GM19463 (cell line): ENCODE results near the gene LINS1.

Source experiments
- ATAC-seq: cut with Tn5 transposase; IDR thresholded peaks from one replicate; pipeline ENCODE4 v1.9.1; 2021; ENCODE audit warnings: mild to moderate bottlenecking, moderate library complexity; ENCODE audit not compliant: unreplicated experiment

LINS1 gene

GRCh38 chr15:100602064-100602822, at the start of gene LINS1, which contains the start of gene ASB7:
Gene LINS1, minus strand, starts transcription at chr15:100602184. Its CDS starts 21,342 bp downstream, at chr15:100580842.
Gene ASB7, plus strand, starts transcription at chr15:100602589. Its CDS starts 9,628 bp downstream, at chr15:100612217.
- ATAC-seq: peak; percentile 84

DNA sequence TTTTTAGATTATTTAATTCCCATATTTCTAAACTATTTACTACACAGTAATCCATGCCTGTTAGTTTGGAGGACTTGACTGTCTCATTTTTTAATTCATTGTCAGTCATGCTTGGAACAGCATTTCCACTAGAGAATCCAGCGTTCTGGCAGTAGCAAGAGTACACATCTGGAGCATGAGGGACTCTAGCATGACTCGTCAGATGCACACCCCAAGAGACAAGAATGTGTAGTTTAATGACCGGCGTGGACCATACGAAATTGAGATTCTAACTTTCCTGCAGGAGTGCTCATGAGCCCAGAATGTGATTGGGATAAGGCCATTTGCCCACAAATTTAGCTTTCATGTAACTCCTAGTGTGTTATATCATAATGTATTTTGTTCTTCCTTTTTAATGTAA, 49.3 kb upstream of the LINS1 start:
- no peak for ATAC-seq

GRCh38 chr15:100650685-100651084, 48.7 kb upstream of the LINS1 start:
- ATAC-seq: no peak

- ATAC-seq: no peak
Measured at GRCh38 chr15:100648951-100649350, 47.0 kb upstream of the LINS1 start.

GRCh38 chr15:100645671-100646070, 43.7 kb upstream of the LINS1 start:
- no peak for ATAC-seq

- ATAC-seq: no peak
Measured at GRCh38 chr15:100642950-100643338, 41.0 kb upstream of the LINS1 start.

GRCh38 chr15:100642213-100642949, 40.4 kb upstream of the LINS1 start:
- ATAC-seq: no peak

DNA sequence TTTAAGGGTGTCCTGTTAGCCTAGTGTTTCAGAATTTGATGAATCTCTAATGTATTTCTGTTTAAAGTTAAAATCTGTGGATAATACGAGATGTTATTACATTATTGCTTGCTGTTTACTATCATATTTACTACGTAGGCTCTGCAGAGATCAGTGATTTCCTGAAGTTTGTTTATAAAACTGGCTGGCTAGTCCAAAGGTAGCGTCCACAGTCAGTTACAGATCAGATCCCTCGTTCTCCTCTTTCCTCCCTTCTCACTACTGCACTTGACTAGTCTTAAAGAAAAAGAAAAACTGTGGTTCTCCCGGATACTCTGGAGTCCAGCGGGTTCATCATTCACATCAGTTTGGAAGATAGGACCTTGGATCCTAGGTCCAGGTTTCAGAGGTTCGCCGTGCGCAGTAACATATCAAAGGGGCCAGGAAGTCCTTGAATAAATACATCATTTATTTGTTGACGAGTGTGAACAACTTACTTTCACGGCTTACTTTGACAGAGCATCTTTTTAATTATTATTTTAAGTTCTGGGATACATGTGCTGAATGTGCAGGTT, 36.3 kb upstream of the LINS1 start:
- ATAC-seq: no peak

DNA sequence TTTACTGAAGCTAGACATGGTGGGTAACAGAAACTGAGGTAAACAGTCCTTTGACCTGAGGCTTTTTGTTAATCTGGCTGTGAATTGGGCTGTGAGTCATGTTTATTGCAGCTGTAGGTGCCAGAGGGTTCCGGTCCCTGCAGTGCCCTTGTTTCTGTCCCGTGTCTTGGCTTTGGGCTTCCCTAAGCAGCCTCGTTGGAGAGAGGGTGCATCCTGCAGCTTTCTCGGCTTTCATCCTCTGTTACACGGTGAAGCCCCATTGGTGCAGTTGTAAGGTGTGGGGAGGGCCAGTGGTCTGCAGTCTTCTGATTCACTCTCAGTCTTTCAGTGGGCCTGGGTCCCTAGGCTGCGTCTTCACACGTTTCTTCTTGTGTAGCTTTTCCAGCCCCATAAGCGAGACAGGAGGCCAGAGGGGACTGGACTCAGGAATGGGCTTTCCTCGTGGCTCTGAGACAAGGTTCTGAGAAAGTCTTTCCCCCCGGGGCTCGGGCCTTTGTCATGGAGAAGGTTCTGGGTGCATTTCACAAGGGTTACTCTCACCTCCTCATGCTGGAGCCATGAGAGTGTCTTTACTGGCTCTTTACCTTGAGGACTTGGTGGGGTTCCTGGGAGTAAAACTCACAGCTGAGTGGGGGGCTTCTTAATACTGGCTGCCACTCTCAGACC, 33.6 kb upstream of the LINS1 start:
- no peak for ATAC-seq

DNA sequence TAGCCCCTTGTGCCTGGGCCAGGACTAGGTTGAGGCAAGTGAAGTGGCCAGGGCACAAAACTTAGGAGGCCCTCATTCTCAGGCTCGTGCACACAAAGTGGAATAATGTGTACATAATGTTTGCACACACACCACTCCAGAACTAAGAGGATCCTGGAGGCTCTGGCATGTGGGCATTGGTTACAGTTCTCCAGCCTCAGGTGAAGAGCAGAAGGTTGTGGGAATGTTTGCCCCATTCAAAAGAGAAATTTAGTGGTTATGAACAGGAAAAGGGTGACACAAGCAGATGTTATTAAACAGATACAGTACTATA, 31.7 kb upstream of the LINS1 start:
- no peak for ATAC-seq

DNA sequence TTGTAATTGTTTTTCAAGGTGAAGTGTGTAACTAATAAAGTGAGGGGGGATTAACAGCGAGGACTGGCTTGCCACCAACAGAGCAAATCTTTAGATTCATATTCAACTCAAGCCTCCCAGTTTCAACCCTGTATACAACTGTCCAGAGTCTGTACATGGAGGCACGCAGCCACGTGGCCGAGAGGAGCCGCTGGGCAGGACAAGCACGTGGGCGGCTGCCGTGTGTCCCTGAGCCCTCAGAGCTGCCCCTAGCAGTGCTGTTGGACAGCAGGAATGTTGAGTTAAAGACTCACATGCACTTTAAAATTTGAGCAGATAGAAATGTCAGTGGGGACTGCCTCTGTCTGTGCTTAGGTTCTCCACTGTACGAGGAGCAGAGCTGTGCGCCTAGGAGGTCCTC, 29.8 kb upstream of the LINS1 start:
- ATAC-seq: no peak

- ATAC-seq: no peak
Measured at GRCh38 chr15:100628746-100629145, 26.8 kb upstream of the LINS1 start.

DNA sequence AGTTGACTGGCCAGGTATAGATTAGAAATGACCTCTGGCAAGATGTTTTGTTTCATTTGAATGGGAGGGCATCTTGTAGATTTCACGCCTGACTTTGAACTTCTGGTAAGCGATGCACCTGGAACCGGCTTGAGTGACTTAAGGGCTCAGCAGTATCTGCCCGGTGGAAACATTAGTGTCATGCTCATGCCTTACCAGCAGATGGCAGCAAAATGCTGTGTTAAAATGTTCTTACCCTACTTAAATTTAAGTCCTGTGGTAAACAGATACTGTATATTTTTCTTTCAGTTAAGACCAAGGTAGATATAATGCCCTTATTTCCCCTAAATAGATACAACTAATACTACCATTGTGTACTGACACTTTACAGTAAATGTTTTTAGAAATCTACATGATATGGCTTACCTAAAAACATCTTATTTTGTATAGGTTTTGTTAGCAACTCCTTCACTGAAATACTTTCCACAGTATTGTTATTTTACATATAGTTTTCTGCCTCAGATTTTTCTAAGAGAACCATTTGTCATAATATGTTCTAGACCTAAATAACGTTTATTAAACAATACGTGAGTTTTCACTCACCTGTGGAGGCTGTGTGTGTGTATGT, 25.9 kb upstream of the LINS1 start:
- peak; percentile 88 for ATAC-seq

DNA sequence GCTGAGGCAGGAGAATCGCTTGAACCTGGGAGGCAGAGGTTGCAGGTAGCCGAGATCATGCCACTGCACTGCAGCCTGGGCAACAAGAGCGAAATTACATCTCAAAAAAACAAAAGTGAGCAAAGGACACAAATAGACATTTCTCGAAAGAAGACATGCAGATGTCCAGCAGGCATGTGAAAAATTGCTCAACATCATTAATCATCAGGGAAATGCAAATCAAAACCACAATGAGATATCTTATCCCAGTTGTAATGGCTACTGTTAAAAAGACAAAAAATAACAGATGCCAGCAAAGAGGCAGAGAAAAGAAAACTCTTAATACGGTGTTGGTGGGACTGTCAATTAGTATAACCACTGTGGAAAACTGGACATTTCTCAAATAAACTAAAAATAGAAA, 21.3 kb upstream of the LINS1 start:
- ATAC-seq: no peak

DNA sequence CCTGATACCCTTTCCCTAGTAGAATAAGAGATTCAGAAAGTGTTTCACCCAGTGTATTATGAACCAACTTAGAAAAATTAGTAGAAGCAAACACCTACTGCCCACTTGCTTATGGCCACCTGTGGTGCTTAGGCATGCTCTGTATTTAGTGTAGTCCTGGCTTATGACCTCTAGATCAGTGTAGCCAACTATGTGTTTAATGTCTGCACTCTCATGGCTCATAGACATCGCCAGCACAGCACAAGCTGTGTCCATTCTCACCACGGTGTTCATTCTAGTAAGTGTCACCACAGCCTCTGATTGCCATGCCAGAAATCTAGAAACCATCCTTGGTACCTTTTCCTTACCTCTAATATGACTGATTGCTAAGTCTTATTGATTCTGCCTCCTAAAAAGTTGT, 14.7 kb upstream of the LINS1 start:
- no peak for ATAC-seq

GRCh38 chr15:100615801-100616200, 13.8 kb upstream of the LINS1 start:
- ATAC-seq: no peak

- no peak for ATAC-seq
Measured at GRCh38 chr15:100614918-100615317, 12.9 kb upstream of the LINS1 start.

DNA sequence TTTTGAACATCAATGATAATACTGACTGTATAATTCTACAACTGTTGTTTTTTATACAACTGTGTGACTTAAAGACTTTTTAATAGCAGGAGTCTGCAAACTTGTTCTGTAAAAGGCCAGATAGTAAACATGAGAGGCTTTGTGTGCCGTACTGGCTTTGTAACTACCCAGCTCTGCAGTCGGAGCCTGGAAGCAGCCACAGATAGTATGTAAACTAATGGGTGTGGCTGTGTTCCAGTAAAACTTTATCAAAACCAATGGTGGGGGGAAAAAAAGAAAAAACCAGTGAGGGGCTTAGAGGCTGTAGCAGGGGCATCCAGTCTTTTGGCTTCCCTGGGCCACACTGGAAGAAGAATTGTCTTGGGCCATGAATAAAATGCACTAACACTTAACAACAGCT, 12.4 kb upstream of the LINS1 start:
- ATAC-seq: no peak

- ATAC-seq: no peak
Measured at GRCh38 chr15:100613208-100613607, 11.2 kb upstream of the LINS1 start.

DNA sequence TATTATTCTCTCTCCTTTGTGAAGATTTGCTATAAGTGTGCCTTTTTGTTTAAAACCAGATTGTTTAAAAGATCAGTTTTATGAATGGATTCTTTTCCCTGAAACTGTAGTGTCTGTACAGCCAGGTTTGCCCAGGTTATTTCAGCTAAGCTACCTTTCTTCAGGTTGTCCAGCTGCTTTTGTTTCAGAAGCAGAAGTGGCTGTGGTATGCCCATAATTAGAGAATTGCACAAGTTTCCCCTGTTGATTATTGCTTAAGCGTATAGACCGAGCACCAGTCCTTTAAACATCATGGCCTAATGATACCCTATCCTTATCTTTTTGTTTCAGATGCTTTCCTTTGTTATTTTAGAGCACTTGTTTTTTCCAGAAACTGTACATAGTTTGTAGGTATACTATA, 10.6 kb upstream of the LINS1 start:
- ATAC-seq: no peak

GRCh38 chr15:100602823-100603393, 924 bp upstream of the LINS1 start:
- peak; percentile 35 for ATAC-seq
